ENCODE measurements around the gene KRT23. TPM values are rescaled to one million over a fixed set of nuclear protein-coding genes. Genes with fewer than 3 reads are reported as not detected.

The KRT23 gene
- total and polyA plus RNA-seq, 10 of the 15 experiments (the other 5 are each of a cell fraction or from before 2014, with no cell fraction given) = not detected

GRCh38 chr17:40915199-40915661 lies 22.2 kb downstream of the KRT23 start (continued):
- TF ChIP-seq, protein P1, sequence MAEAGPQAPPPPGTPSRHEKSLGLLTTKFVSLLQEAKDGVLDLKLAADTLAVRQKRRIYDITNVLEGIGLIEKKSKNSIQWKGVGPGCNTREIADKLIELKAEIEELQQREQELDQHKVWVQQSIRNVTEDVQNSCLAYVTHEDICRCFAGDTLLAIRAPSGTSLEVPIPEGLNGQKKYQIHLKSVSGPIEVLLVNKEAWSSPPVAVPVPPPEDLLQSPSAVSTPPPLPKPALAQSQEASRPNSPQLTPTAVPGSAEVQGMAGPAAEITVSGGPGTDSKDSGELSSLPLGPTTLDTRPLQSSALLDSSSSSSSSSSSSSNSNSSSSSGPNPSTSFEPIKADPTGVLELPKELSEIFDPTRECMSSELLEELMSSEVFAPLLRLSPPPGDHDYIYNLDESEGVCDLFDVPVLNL (IDR thresholded peaks at IDR 0.05; ENCODE audit: low read depth, low read length) = no peak
- TF ChIP-seq ZNF622 (IDR thresholded peaks at IDR 0.05) = no peak
- TF ChIP-seq JUNB (IDR thresholded peaks at IDR 0.05) = peak; percentile 98
- TF ChIP-seq SRF (IDR thresholded peaks at IDR 0.05; ENCODE audit: low read depth in 2 of 2, low read length in 2 of 2) = no peak
- TF ChIP-seq NRF1 (conservative IDR thresholded peaks at IDR 0.05; ENCODE audit: low read depth, low read length) = no peak
- TF ChIP-seq FOS (IDR thresholded peaks at IDR 0.05; ENCODE audit: borderline replicate concordance, extremely low read depth, insufficient read length) = no peak
- no peak for TF ChIP-seq HDAC6 (IDR thresholded peaks at IDR 0.05; ENCODE audit: unreplicated experiment)
- TF ChIP-seq NKRF (conservative IDR thresholded peaks at IDR 0.05) = no peak
- TF ChIP-seq ZBTB4 (CRISPR knock-in tag; IDR thresholded peaks at IDR 0.05) = no peak
- TF ChIP-seq, protein P2, sequence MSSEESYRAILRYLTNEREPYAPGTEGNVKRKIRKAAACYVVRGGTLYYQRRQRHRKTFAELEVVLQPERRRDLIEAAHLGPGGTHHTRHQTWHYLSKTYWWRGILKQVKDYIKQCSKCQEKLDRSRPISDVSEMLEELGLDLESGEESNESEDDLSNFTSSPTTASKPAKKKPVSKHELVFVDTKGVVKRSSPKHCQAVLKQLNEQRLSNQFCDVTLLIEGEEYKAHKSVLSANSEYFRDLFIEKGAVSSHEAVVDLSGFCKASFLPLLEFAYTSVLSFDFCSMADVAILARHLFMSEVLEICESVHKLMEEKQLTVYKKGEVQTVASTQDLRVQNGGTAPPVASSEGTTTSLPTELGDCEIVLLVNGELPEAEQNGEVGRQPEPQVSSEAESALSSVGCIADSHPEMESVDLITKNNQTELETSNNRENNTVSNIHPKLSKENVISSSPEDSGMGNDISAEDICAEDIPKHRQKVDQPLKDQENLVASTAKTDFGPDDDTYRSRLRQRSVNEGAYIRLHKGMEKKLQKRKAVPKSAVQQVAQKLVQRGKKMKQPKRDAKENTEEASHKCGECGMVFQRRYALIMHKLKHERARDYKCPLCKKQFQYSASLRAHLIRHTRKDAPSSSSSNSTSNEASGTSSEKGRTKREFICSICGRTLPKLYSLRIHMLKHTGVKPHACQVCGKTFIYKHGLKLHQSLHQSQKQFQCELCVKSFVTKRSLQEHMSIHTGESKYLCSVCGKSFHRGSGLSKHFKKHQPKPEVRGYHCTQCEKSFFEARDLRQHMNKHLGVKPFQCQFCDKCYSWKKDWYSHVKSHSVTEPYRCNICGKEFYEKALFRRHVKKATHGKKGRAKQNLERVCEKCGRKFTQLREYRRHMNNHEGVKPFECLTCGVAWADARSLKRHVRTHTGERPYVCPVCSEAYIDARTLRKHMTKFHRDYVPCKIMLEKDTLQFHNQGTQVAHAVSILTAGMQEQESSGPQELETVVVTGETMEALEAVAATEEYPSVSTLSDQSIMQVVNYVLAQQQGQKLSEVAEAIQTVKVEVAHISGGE (CRISPR knock-in tag; IDR thresholded peaks at IDR 0.05) = no peak
- no peak for TF ChIP-seq SPI1 (IDR thresholded peaks at IDR 0.05; ENCODE audit: borderline replicate concordance, insufficient read depth, low read depth, low read length)
- TF ChIP-seq, protein P3, sequence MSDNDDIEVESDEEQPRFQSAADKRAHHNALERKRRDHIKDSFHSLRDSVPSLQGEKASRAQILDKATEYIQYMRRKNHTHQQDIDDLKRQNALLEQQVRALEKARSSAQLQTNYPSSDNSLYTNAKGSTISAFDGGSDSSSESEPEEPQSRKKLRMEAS (IDR thresholded peaks at IDR 0.05; ENCODE audit: low read depth, low read length) = no peak
- no peak; the same call in 1 of the 2 replicates for TF ChIP-seq NR2F1 (conservative IDR thresholded peaks at IDR 0.05)
- no peak; the same call in 1 of the 2 replicates for TF ChIP-seq MTA3 (IDR thresholded peaks at IDR 0.05; ENCODE audit: borderline replicate concordance, low read length)
- peak; percentile 70; the same call in 1 of the 2 replicates for TF ChIP-seq IRF4 (IDR thresholded peaks at IDR 0.05; ENCODE audit: low read depth, low read length)
- TF ChIP-seq ETV6 (conservative IDR thresholded peaks at IDR 0.05 in 1 of 2, IDR thresholded peaks at IDR 0.05 in 1 of 2; ENCODE audit: borderline replicate concordance in 1 of 2, low read depth in 1 of 2) = peak in 1 of 2 experiments; percentile 59; a peak in 1 of 4 replicates
- TF ChIP-seq USF2 (IDR thresholded peaks at IDR 0.05; ENCODE audit: borderline replicate concordance, low read depth, low read length) = no peak
- TF ChIP-seq PAX8 (IDR thresholded peaks at IDR 0.05) = no peak
- TF ChIP-seq GABPA (IDR thresholded peaks at IDR 0.05; ENCODE audit: low read depth) = peak; percentile 62; the same call in 1 of the 2 replicates

Data from GM12878 (cell line).